Stimulated activated effector memory CD8-positive, alpha-beta T cell treated with anti-CD3 and anti-CD28 coated beads, Interleukin-12 subunit alpha, Interleukin-12 subunit beta, amount 100 ng/mL, for 72 hours (primary cell): ENCODE results near the gene NCS1.
A peak's percentile ranks its signal among the peaks of the same experiment; 100 is the strongest.

Experiments used
- ATAC-seq: fragments of 150-1000 bp; cut with Tn5 transposase; 2 replicates; pipeline ENCODE4 v1.10.0; 2021
- DNase-seq, 2 donors: peaks; one replicate each; pipeline ENCODE4 v3.0.0; 2021 to 2022; ENCODE audit warnings: low spot score in 2 of 2
- H3K27ac Mint-ChIP-seq: one replicate; pipeline ENCODE4 v1.8.0; 2022; ENCODE audit warnings: mild to moderate bottlenecking, mixed read lengths
- H3K36me3 Mint-ChIP-seq: one replicate; pipeline ENCODE4 v1.8.0; 2022; ENCODE audit warnings: mild to moderate bottlenecking, mixed read lengths
- H3K4me1 Mint-ChIP-seq: one replicate; pipeline ENCODE4 v1.8.0; 2022; ENCODE audit warnings: mixed read lengths
- H3K4me3 Mint-ChIP-seq: one replicate; pipeline ENCODE4 v1.8.0; 2022; ENCODE audit warnings: mild to moderate bottlenecking, mixed read lengths
- H3K9me3 Mint-ChIP-seq: one replicate; pipeline ENCODE4 v1.8.0; 2022; ENCODE audit warnings: mixed read lengths

NCS1 gene

GRCh38 chr9:130205912-130206311 is 33.7 kb downstream of the NCS1 start:
- no peak overlapping the region for H3K27ac Mint-ChIP-seq
- no peaks in the 10 kb centered on the region for H3K36me3 Mint-ChIP-seq
- no peaks in the 10 kb centered on the region for H3K9me3 Mint-ChIP-seq
- ATAC-seq (no peak), DNase-seq (no peak)
- H3K4me1 Mint-ChIP-seq: no peaks in the 10 kb centered on the region
- H3K4me3 Mint-ChIP-seq: no peak overlapping the region

- Mint-ChIP-seq H3K36me3 (no peaks in the 10 kb centered on the region), H3K4me3 (no peak overlapping the region), H3K4me1 (no peaks in the 10 kb centered on the region), H3K9me3 (no peaks in the 10 kb centered on the region), H3K27ac (no peak overlapping the region)
- DNase-seq: no peak
- no peak for ATAC-seq
These were observed 34.4 kb downstream of the NCS1 start for GRCh38 chr9:130206579-130206978.

- H3K9me3 Mint-ChIP-seq: no peaks in the 10 kb centered on the region
- H3K27ac Mint-ChIP-seq: peak overlapping the region; percentile 43
- no peaks in the 10 kb centered on the region for H3K4me1 Mint-ChIP-seq
- no peaks in the 10 kb centered on the region for H3K36me3 Mint-ChIP-seq
- ATAC-seq (peak; percentile 19), DNase-seq (no peak)
- no peak overlapping the region for H3K4me3 Mint-ChIP-seq
These were observed 35.2 kb downstream of the NCS1 start for GRCh38 chr9:130207241-130207992.

- ATAC-seq (no peak), DNase-seq (no peak)
- Mint-ChIP-seq H3K4me1 (peaks cover under 1% of the 10 kb centered on the region), H3K4me3 (no peak overlapping the region), H3K27ac (no peak overlapping the region), H3K36me3 (no peaks in the 10 kb centered on the region), H3K9me3 (no peaks in the 10 kb centered on the region)
These were observed 36.6 kb downstream of the NCS1 start for GRCh38 chr9:130208600-130209347.

- H3K9me3 Mint-ChIP-seq: no peaks in the 10 kb centered on the region
- no peaks in the 10 kb centered on the region for H3K36me3 Mint-ChIP-seq
- DNase-seq: no peak
- H3K4me1 Mint-ChIP-seq: peaks cover 7% of the 10 kb centered on the region
- no peak for ATAC-seq
- H3K4me3 Mint-ChIP-seq: no peak overlapping the region
- no peak overlapping the region for H3K27ac Mint-ChIP-seq
These were observed 37.2 kb downstream of the NCS1 start for GRCh38 chr9:130209422-130209821.

GRCh38 chr9:130211548-130212226 is 39.5 kb downstream of the NCS1 start:
- ATAC-seq (no peak), DNase-seq (no peak)
- H3K4me1 Mint-ChIP-seq: peaks cover 21% of the 10 kb centered on the region
- H3K36me3 Mint-ChIP-seq: no peaks in the 10 kb centered on the region
- no peak overlapping the region for H3K4me3 Mint-ChIP-seq
- no peaks in the 10 kb centered on the region for H3K9me3 Mint-ChIP-seq
- no peak overlapping the region for H3K27ac Mint-ChIP-seq

- no peak overlapping the region for H3K27ac Mint-ChIP-seq
- H3K4me1 Mint-ChIP-seq: peaks cover 21% of the 10 kb centered on the region
- H3K9me3 Mint-ChIP-seq: no peaks in the 10 kb centered on the region
- no peak overlapping the region for H3K4me3 Mint-ChIP-seq
- no peaks in the 10 kb centered on the region for H3K36me3 Mint-ChIP-seq
- ATAC-seq: no peak
- DNase-seq: no peak
These were observed 40.5 kb downstream of the NCS1 start for GRCh38 chr9:130212543-130213297.

GRCh38 chr9:130213911-130214761 is 41.9 kb downstream of the NCS1 start:
- no peaks in the 10 kb centered on the region for H3K36me3 Mint-ChIP-seq
- no peak overlapping the region for H3K4me3 Mint-ChIP-seq
- peaks cover 21% of the 10 kb centered on the region for H3K4me1 Mint-ChIP-seq
- no peaks in the 10 kb centered on the region for H3K9me3 Mint-ChIP-seq
- H3K27ac Mint-ChIP-seq: no peak overlapping the region
- DNase-seq: no peak
- ATAC-seq: no peak

- ATAC-seq (no peak), DNase-seq (no peak)
- no peak overlapping the region for H3K27ac Mint-ChIP-seq
- no peaks in the 10 kb centered on the region for H3K9me3 Mint-ChIP-seq
- H3K4me3 Mint-ChIP-seq: no peak overlapping the region
- no peaks in the 10 kb centered on the region for H3K36me3 Mint-ChIP-seq
- peaks cover 21% of the 10 kb centered on the region for H3K4me1 Mint-ChIP-seq
These were observed 42.7 kb downstream of the NCS1 start for GRCh38 chr9:130214776-130215340.

- Mint-ChIP-seq H3K9me3 (no peaks in the 10 kb centered on the region), H3K27ac (no peak overlapping the region), H3K4me1 (peaks cover 21% of the 10 kb centered on the region), H3K4me3 (no peak overlapping the region), H3K36me3 (no peaks in the 10 kb centered on the region)
- DNase-seq (no peak), ATAC-seq (peak; percentile 64)
These were observed 43.3 kb downstream of the NCS1 start for GRCh38 chr9:130215341-130216119.

GRCh38 chr9:130217838-130218237 is 45.6 kb downstream of the NCS1 start:
- no peak overlapping the region for H3K4me3 Mint-ChIP-seq
- H3K27ac Mint-ChIP-seq: no peak overlapping the region
- H3K4me1 Mint-ChIP-seq: peaks cover 21% of the 10 kb centered on the region
- no peaks in the 10 kb centered on the region for H3K36me3 Mint-ChIP-seq
- DNase-seq: no peak
- ATAC-seq: no peak
- H3K9me3 Mint-ChIP-seq: no peaks in the 10 kb centered on the region

GRCh38 chr9:130219661-130220096 is 47.5 kb downstream of the NCS1 start:
- no peak for ATAC-seq

GRCh38 chr9:130220352-130220751 is 48.1 kb downstream of the NCS1 start:
- peaks cover 7% of the 10 kb centered on the region for H3K4me1 Mint-ChIP-seq
- no peaks in the 10 kb centered on the region for H3K9me3 Mint-ChIP-seq
- H3K27ac Mint-ChIP-seq: peak overlapping the region; percentile 24
- DNase-seq (no peak), ATAC-seq (no peak)
- no peak overlapping the region for H3K4me3 Mint-ChIP-seq
- peaks cover 7% of the 10 kb centered on the region for H3K36me3 Mint-ChIP-seq

More at GRCh38 chr9:130219661-130220096, 47.5 kb downstream of the NCS1 start:
- H3K9me3 Mint-ChIP-seq: no peaks in the 10 kb centered on the region
- DNase-seq: no peak
- H3K4me1 Mint-ChIP-seq: peaks cover 13% of the 10 kb centered on the region
- H3K36me3 Mint-ChIP-seq: peaks cover 7% of the 10 kb centered on the region
- no peak overlapping the region for H3K4me3 Mint-ChIP-seq
- H3K27ac Mint-ChIP-seq: no peak overlapping the region
